ENCODE data around the gene CYP2F1.
"Not testable (repeated sequence)": the region's sequence is repeated elsewhere in the genome, so short reads cannot be mapped to it uniquely, and the experiment has no call there.

CYP2F1 gene

GRCh38 chr19:41133260-41133659, 19.0 kb downstream of the CYP2F1 start:
- H3K4me3 Mint-ChIP-seq = no peak overlapping the region
- TF ChIP-seq, protein P1, sequence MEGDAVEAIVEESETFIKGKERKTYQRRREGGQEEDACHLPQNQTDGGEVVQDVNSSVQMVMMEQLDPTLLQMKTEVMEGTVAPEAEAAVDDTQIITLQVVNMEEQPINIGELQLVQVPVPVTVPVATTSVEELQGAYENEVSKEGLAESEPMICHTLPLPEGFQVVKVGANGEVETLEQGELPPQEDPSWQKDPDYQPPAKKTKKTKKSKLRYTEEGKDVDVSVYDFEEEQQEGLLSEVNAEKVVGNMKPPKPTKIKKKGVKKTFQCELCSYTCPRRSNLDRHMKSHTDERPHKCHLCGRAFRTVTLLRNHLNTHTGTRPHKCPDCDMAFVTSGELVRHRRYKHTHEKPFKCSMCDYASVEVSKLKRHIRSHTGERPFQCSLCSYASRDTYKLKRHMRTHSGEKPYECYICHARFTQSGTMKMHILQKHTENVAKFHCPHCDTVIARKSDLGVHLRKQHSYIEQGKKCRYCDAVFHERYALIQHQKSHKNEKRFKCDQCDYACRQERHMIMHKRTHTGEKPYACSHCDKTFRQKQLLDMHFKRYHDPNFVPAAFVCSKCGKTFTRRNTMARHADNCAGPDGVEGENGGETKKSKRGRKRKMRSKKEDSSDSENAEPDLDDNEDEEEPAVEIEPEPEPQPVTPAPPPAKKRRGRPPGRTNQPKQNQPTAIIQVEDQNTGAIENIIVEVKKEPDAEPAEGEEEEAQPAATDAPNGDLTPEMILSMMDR (IDR thresholded peaks at IDR 0.05) = no peak
- peaks cover 24% of the 10 kb centered on the region for H3K4me1 Mint-ChIP-seq
- no peak overlapping the region for H3K27ac Mint-ChIP-seq
- peaks cover 78% of the 10 kb centered on the region for H3K27me3 Mint-ChIP-seq (ENCODE audit: low read depth, poor library complexity)
- no peaks in the 10 kb centered on the region for H3K36me3 Mint-ChIP-seq (ENCODE audit: low read depth)
- no peak for DNase-seq
- H3K9me3 Mint-ChIP-seq = no peaks in the 10 kb centered on the region

- H3K4me1 Mint-ChIP-seq = peaks cover 24% of the 10 kb centered on the region
- peaks cover 64% of the 10 kb centered on the region for H3K27me3 Mint-ChIP-seq (ENCODE audit: low read depth, poor library complexity)
- no peaks in the 10 kb centered on the region for H3K36me3 Mint-ChIP-seq (ENCODE audit: low read depth)
- TF ChIP-seq, protein P1 (IDR thresholded peaks at IDR 0.05) = no peak
- no peak for DNase-seq
- H3K9me3 Mint-ChIP-seq = no peaks in the 10 kb centered on the region
- H3K4me3 Mint-ChIP-seq = peak overlapping the region; percentile 77
- peak overlapping the region; percentile 84 for H3K27ac Mint-ChIP-seq
Observed at GRCh38 chr19:41134616-41135015, 20.4 kb downstream of the CYP2F1 start.

DNA sequence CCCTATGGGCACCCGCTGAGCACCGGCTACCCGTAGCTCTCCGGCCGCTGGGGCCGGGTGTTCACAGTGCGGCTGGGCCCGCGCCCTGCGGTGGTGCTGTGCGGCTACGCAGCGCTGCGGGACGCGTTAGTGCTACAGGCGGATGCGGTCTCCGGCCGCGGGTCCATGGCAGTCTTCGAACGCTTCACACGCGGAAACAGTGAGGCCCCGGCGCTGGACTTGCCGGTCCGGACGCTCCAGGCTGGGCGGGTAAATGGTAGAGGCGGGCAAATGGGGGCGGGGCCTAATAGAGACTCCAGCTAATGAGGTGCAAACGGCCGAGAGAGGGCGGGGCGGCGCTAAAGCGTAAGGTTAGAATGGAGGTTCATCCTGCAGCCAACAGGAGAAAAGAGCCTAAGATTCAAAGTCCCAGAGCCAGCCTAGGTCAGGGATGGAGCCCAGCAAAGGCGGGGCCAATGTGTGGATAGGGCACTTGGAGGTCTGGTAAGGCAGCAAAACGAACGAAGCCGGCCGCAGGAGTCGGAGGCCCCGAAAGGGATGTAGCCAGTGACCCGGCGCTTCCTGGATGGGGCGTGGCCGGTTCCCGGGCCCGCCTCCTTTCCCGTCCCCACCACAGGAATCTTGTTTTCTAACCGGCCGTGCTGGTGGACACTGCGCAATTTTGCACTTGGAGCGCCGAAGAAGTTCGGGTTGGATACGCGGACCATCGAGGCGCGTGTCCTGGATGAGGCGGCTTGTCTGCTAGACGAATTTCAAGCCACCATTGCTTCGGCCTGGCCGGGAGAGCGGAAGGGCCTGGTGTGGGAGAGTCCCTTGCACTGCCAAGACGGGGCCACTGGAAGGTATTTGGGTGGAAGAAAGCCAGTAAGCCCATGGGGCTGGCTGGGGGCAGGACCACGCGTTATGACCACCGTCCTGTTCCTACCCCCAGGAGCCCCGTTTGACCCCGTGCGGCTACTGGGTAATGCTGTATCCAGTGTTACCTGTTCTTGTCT, 21.5 kb downstream of the CYP2F1 start:
- DNase-seq = peak; percentile 73
- peaks cover 24% of the 10 kb centered on the region for H3K4me1 Mint-ChIP-seq
- peak overlapping the region; percentile 95 for H3K27ac Mint-ChIP-seq
- peak overlapping the region; percentile 86 for H3K4me3 Mint-ChIP-seq
- H3K9me3 Mint-ChIP-seq; H3K36me3 Mint-ChIP-seq (ENCODE audit: low read depth): not testable (repeated sequence)
- peaks cover 55% of the 10 kb centered on the region for H3K27me3 Mint-ChIP-seq (ENCODE audit: low read depth, poor library complexity)

DNA sequence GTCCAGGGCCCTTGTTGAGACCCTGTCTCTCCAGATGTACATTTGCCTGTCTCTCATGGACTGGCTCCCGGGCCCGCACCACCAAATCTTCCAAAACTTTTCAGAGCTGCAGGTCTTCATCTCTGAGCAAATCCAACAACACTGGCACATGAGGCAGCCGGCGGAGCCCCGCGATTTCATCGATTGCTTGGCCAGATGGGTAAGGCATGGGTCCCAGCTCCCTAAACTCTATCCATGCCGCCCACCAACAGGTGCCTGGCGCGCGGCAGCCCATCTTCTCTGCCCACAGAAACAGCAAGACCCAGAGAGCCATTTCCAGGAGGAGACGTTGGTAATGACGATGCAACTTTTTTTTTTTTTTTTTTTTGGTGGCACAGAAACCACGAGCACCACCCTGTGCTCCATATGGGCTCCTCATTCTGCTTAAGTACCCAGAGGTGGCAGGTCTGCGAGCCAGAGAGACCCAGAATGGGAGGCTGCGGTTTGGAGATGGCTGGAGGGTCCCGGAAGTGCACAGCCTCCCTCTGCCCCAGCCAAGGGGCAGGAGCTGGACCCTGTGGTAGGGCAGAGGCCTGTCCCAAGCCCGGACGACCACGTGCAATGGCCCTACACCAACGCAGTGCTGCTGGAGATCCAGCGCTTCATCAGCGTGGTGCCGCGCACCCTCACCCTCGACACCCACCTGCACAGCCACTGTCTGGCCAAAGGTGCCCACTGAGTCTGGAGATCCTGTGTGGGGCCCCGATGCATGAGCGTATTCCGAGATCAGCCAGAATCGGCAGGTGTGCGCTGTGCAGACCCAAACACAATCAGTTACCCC, 22.6 kb downstream of the CYP2F1 start:
- Mint-ChIP-seq H3K9me3 (peaks cover 4% of the 10 kb centered on the region), H3K27me3 (ENCODE audit: low read depth, poor library complexity) (peaks cover 43% of the 10 kb centered on the region), H3K4me3 (peak overlapping the region; percentile 63), H3K36me3 (ENCODE audit: low read depth) (no peaks in the 10 kb centered on the region), H3K4me1 (peaks cover 16% of the 10 kb centered on the region), H3K27ac (no peak overlapping the region)
- TF ChIP-seq, protein P1 (IDR thresholded peaks at IDR 0.05) = no peak
- no peak for DNase-seq

- H3K4me3 Mint-ChIP-seq = no peak overlapping the region
- DNase-seq = peak; percentile 73
- peaks cover 7% of the 10 kb centered on the region for H3K9me3 Mint-ChIP-seq
- TF ChIP-seq, protein P1 (IDR thresholded peaks at IDR 0.05) = peak; percentile 63
- no peaks in the 10 kb centered on the region for H3K36me3 Mint-ChIP-seq (ENCODE audit: low read depth)
- H3K27me3 Mint-ChIP-seq (ENCODE audit: low read depth, poor library complexity) = no peaks in the 10 kb centered on the region
- no peak overlapping the region for H3K27ac Mint-ChIP-seq
- H3K4me1 Mint-ChIP-seq = no peaks in the 10 kb centered on the region
Observed at GRCh38 chr19:41144403-41144802, 30.2 kb downstream of the CYP2F1 start.

- Mint-ChIP-seq H3K4me1 (no peaks in the 10 kb centered on the region), H3K27me3 (ENCODE audit: low read depth, poor library complexity) (peaks cover 3% of the 10 kb centered on the region), H3K9me3 (peaks cover 8% of the 10 kb centered on the region), H3K4me3 (no peak overlapping the region), H3K27ac (no peak overlapping the region), H3K36me3 (ENCODE audit: low read depth) (no peaks in the 10 kb centered on the region)
- DNase-seq = no peak
- TF ChIP-seq, protein P1 (IDR thresholded peaks at IDR 0.05) = no peak
Observed at GRCh38 chr19:41149831-41150230, 35.6 kb downstream of the CYP2F1 start.

- not testable (repeated sequence) for DNase-seq; H3K4me3 Mint-ChIP-seq; H3K36me3 Mint-ChIP-seq (ENCODE audit: low read depth); H3K27ac Mint-ChIP-seq; H3K27me3 Mint-ChIP-seq (ENCODE audit: low read depth, poor library complexity); H3K4me1 Mint-ChIP-seq
- peaks cover 13% of the 10 kb centered on the region for H3K9me3 Mint-ChIP-seq
Observed at GRCh38 chr19:41150986-41151385, 36.8 kb downstream of the CYP2F1 start.
